Measurements from ENCODE around the gene CDYL. TPM values are rescaled to one million over a fixed set of nuclear protein-coding genes. Genes with fewer than 3 reads are reported as not detected.

The CDYL gene
- polyA plus RNA-seq, 3 donors = 2.9 to 21.2 (median 4.2) TPM

GRCh38 chr6:4939241-4939640 lies 163.0 kb downstream of the CDYL start:
- TF ChIP-seq, protein P1, sequence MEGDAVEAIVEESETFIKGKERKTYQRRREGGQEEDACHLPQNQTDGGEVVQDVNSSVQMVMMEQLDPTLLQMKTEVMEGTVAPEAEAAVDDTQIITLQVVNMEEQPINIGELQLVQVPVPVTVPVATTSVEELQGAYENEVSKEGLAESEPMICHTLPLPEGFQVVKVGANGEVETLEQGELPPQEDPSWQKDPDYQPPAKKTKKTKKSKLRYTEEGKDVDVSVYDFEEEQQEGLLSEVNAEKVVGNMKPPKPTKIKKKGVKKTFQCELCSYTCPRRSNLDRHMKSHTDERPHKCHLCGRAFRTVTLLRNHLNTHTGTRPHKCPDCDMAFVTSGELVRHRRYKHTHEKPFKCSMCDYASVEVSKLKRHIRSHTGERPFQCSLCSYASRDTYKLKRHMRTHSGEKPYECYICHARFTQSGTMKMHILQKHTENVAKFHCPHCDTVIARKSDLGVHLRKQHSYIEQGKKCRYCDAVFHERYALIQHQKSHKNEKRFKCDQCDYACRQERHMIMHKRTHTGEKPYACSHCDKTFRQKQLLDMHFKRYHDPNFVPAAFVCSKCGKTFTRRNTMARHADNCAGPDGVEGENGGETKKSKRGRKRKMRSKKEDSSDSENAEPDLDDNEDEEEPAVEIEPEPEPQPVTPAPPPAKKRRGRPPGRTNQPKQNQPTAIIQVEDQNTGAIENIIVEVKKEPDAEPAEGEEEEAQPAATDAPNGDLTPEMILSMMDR (IDR thresholded peaks at IDR 0.05) = no peak
- Histone ChIP-seq H2AFZ (ENCODE audit: insufficient read depth, low read depth, low read length, poor library complexity, severe bottlenecking) (no peak overlapping the region), H3K27ac (ENCODE audit: low read depth in 1 of 2, low read length in 2 of 2) (no peak overlapping the region), H3K36me3 (replicated peaks in 1 of 2; ENCODE audit: control insufficient read depth in 1 of 2, insufficient read depth in 2 of 2, low read length in 2 of 2) (peaks cover 25 to 75% of the 10 kb centered on the region in 2 donors), H3K4me1 (ENCODE audit: control insufficient read depth in 1 of 2, insufficient read depth in 2 of 2, low read length in 2 of 2) (peaks cover 5 to 8% of the 10 kb centered on the region in 2 donors), H4K20me1 (ENCODE audit: insufficient read depth, low read length) (peaks cover 73% of the 10 kb centered on the region), H3K79me2 (ENCODE audit: insufficient read depth, low read length) (no peaks in the 10 kb centered on the region), H3K27me3 (ENCODE audit: control insufficient read depth in 2 of 2, insufficient read depth in 2 of 2, low read length in 2 of 2) (no peaks in the 10 kb centered on the region), H3K9me3 (replicated peaks in 1 of 2; ENCODE audit: control insufficient read depth in 1 of 2, insufficient read depth in 1 of 2, low read length in 2 of 2) (no peaks in the 10 kb centered on the region), H3K4me2 (replicated peaks; ENCODE audit: extremely low read depth, low read length, poor library complexity, severe bottlenecking) (no peak overlapping the region), H3K4me3 (replicated peaks in 1 of 3; ENCODE audit: low read depth in 2 of 3, low read length in 3 of 3) (no peak overlapping the region), H3K9ac (ENCODE audit: insufficient read depth, low read length, poor library complexity, severe bottlenecking) (no peak overlapping the region)
- Mint-ChIP-seq H3K36me3 (peaks cover 60 to 66% of the 10 kb centered on the region in 2 donors), H3K9me3 (no peaks in the 10 kb centered on the region), H3K27me3 (ENCODE audit: low read depth in 3 of 3) (no peaks in the 10 kb centered on the region), H3K27ac (no peak overlapping the region), H3K4me3 (no peak overlapping the region), H3K4me1 (peaks cover 13% of the 10 kb centered on the region)
- no CpG with 5 or more reads among the region's 1 CpG for WGBS (ENCODE audit: insufficient coverage)
- intact Hi-C loops (cut with micrococcal nuclease) = loop anchor here in 1 of 2 donors (10.0 kb wide), 1 partner anchor 164 kb away; the partner anchor contains the start of gene CDYL
- DNase-seq = no peak

DNA sequence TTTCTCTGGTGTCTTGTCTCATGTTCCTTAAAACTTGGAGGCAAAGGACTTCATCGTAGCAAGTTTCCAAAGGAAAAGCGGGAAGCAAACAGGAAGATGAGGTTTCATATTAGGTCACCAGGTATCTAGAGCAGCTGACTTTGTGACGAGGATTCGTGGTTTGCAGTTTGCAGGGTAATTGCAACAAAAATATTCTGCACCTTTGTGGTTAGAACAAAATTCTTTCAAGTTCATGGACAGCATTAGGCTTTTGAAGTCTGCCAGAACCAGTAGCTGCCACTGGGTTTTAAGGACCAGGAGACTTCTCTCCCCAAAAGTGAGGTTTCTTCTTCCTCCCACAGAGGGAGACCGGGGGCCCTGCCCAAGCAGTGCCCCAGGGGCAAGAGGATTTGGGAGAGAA lies 164.2 kb downstream of the CDYL start:
- H3K79me2 ChIP-seq (ENCODE audit: insufficient read depth, low read length) = no peaks in the 10 kb centered on the region
- no peaks in the 10 kb centered on the region for H3K27me3 ChIP-seq (ENCODE audit: control insufficient read depth in 2 of 2, insufficient read depth in 2 of 2, low read length in 2 of 2)
- Mint-ChIP-seq H3K4me3 (no peak overlapping the region), H3K4me1 (peaks cover 13% of the 10 kb centered on the region), H3K27ac (peak overlapping the region in 1 of 7 donors; percentile 21), H3K9me3 (no peaks in the 10 kb centered on the region), H3K36me3 (peaks cover 63 to 67% of the 10 kb centered on the region in 2 donors), H3K27me3 (ENCODE audit: low read depth in 3 of 3) (no peaks in the 10 kb centered on the region)
- H3K9ac ChIP-seq (ENCODE audit: insufficient read depth, low read length, poor library complexity, severe bottlenecking) = no peak overlapping the region
- H3K27ac ChIP-seq (ENCODE audit: low read depth in 1 of 2, low read length in 2 of 2) = no peak overlapping the region
- no peak overlapping the region for H2AFZ ChIP-seq (ENCODE audit: insufficient read depth, low read depth, low read length, poor library complexity, severe bottlenecking)
- TF ChIP-seq, protein P1 (IDR thresholded peaks at IDR 0.05) = no peak
- H3K4me3 ChIP-seq (replicated peaks in 1 of 3; ENCODE audit: low read depth in 2 of 3, low read length in 3 of 3) = no peak overlapping the region
- 77% methylated on average over 3 of the region's 5 CpGs for WGBS (ENCODE audit: insufficient coverage)
- no peak for DNase-seq
- H4K20me1 ChIP-seq (ENCODE audit: insufficient read depth, low read length) = peaks cover 62% of the 10 kb centered on the region
- intact Hi-C loops (cut with micrococcal nuclease) = no loop called here
- H3K4me2 ChIP-seq (replicated peaks; ENCODE audit: extremely low read depth, low read length, poor library complexity, severe bottlenecking) = no peak overlapping the region
- H3K36me3 ChIP-seq (replicated peaks in 1 of 2; ENCODE audit: control insufficient read depth in 1 of 2, insufficient read depth in 2 of 2, low read length in 2 of 2) = peaks cover 30 to 76% of the 10 kb centered on the region in 2 donors
- H3K4me1 ChIP-seq (ENCODE audit: control insufficient read depth in 1 of 2, insufficient read depth in 2 of 2, low read length in 2 of 2) = peaks cover 5 to 8% of the 10 kb centered on the region in 2 donors
- H3K9me3 ChIP-seq (replicated peaks in 1 of 2; ENCODE audit: control insufficient read depth in 1 of 2, insufficient read depth in 1 of 2, low read length in 2 of 2) = no peaks in the 10 kb centered on the region
